PC-3 (cell line): ENCODE measurements around the gene SLC7A6OS.

Experiments used
- CTCF ChIP-seq: fragments of 300-600 bp; sonication (generic); conservative IDR thresholded peaks from 2 replicates; pipeline ENCODE4 v1.5.1; 2017; ENCODE audit warnings: antibody characterized with exemption, low read depth, mild to moderate bottlenecking, low read length
- EZH2 ChIP-seq: fragments of 300-600 bp; sonication (generic); IDR thresholded peaks from one replicate; pipeline ENCODE4 v1.6.1; 2017; ENCODE audit warnings: antibody characterized with exemption, mild to moderate bottlenecking, low read length; ENCODE audit not compliant: unreplicated experiment
- EZH2phosphoT487 ChIP-seq: fragments of 300-600 bp; sonication (generic); IDR thresholded peaks from 2 replicates; pipeline ENCODE4 v1.6.1; 2018; ENCODE audit warnings: mild to moderate bottlenecking, antibody characterized with exemption, low read length, borderline replicate concordance

GRCh38 chr16:68309799-68310198 lies 947 bp downstream of the SLC7A6OS start:
- TF ChIP-seq CTCF, result no peak
- no peak for TF ChIP-seq EZH2
- no peak for TF ChIP-seq EZH2phosphoT487
